Gastroesophageal sphincter (tissue), 3 donors: ENCODE results near the gene HLX.

Experiments used
- EP300 ChIP-seq: sonication (generic); formaldehyde crosslinking; IDR thresholded peaks from one replicate; pipeline ENCODE4 v1.6.1; 2017; ENCODE audit warnings: antibody characterized with exemption, mild to moderate bottlenecking
- POLR2A ChIP-seq, 2 donors: fragments of 450-650 bp; IDR thresholded peaks; one replicate each; pipeline ENCODE4 v1.6.1; 2017; ENCODE audit warnings: antibody characterized with exemption in 2 of 2, mild to moderate bottlenecking in 2 of 2, moderate library complexity in 1 of 2
- TF ChIP-seq, protein P1 (sequence below), 4 experiments: fragments of 200-600 bp in 2 of 4; fragments of 450-650 bp in 2 of 4; sonication (generic) in 1 of 4; IDR thresholded peaks; one replicate each; pipeline ENCODE4 v1.5.1; 2017 to 2019; ENCODE audit warnings: antibody characterized with exemption in 4 of 4, mild to moderate bottlenecking in 2 of 4, moderate library complexity in 2 of 4

DNA sequence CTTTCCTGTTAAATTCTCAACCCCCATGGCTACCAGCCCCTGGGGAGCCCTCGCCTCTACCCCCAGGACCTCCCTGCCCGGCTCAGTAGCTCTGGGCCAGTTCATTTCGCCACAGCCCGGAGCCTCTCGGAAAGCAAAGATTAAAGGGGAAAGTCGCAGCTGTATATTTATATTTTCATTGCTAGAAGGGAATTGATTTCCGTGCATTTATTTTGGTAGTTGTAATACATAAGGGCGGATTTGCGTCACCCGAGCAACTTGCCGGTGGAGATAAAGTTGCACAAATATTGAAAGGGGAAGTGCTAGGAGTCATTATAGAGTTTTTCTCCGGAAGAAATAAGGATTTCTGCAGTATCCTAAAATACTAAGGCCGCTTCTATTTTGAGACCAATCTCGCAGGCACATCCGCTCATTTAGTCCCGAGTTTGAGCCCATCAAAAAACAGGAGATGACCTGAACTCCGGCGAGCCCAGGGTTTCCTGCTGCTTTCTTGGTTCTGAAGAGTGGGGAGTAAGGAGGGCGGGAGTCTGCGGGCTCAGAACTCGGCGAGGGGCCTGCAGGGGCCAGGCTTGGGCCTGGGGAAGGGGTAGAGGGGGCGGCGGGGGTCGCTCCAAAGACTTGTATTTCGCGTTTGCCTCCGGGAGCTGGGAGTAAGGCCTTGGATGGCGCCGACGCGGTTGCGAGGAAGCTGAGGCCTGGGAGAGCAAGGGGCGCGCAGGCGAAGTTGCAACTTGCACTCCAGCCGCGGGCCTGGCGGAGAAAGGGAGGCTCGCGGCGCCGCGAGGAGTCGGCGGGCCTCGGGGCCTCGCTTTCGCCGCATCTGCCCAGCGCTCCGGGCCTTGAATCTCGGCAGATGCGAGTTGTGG is 2.5 kb upstream of the HLX start:
- TF ChIP-seq, protein P1, sequence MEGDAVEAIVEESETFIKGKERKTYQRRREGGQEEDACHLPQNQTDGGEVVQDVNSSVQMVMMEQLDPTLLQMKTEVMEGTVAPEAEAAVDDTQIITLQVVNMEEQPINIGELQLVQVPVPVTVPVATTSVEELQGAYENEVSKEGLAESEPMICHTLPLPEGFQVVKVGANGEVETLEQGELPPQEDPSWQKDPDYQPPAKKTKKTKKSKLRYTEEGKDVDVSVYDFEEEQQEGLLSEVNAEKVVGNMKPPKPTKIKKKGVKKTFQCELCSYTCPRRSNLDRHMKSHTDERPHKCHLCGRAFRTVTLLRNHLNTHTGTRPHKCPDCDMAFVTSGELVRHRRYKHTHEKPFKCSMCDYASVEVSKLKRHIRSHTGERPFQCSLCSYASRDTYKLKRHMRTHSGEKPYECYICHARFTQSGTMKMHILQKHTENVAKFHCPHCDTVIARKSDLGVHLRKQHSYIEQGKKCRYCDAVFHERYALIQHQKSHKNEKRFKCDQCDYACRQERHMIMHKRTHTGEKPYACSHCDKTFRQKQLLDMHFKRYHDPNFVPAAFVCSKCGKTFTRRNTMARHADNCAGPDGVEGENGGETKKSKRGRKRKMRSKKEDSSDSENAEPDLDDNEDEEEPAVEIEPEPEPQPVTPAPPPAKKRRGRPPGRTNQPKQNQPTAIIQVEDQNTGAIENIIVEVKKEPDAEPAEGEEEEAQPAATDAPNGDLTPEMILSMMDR (IDR thresholded peaks at IDR 0.05), result no peak
- TF ChIP-seq POLR2A (IDR thresholded peaks at IDR 0.05), result no peak
- no peak for TF ChIP-seq EP300
